GM12878 (cell line): ENCODE measurements around the gene AKTIP. TPM values are rescaled to one million over a fixed set of nuclear protein-coding genes. Genes with fewer than 3 reads are reported as not detected.
A peak's percentile ranks its signal among the peaks of the same experiment; 100 is the strongest.

Source experiments
- EGR1 ChIP-seq, 2 experiments: IDR thresholded peaks; 1 replicate in 1 of 2; 2 replicates in 1 of 2; pipeline ENCODE4 v1.6.1; 2011 to 2012; ENCODE audit warnings: low read depth in 2 of 2, low read length in 2 of 2, borderline replicate concordance in 1 of 2, mild to moderate bottlenecking in 1 of 2, moderate library complexity in 1 of 2
- MTA3 ChIP-seq: IDR thresholded peaks from 2 replicates; pipeline ENCODE4 v1.6.1; 2012; ENCODE audit warnings: low read length, inconsistent platforms, borderline replicate concordance
- POLR2A ChIP-seq: IDR thresholded peaks from 2 replicates; pipeline ENCODE4 v1.6.1; 2011; ENCODE audit warnings: low read depth, mild to moderate bottlenecking, low read length
- RAD21 ChIP-seq: IDR thresholded peaks from 2 replicates; pipeline ENCODE4 v1.6.1; 2011; ENCODE audit warnings: mild to moderate bottlenecking, low read depth, low read length, moderate library complexity; ENCODE audit not compliant: insufficient read depth
- polyA plus RNA-seq, 11 experiments: library from polyadenylated mRNA; depleted of rRNA in 4 of 11; unstranded in 6 of 11; stranded (reverse) in 5 of 11; fragments of >200 nt; fragmentation: Nextera tagmentation in 4 of 11; fragmentation: Illumina TruSeq in 1 of 11; extraction: Ambion mirVana in 4 of 11; extraction: Trizol in 1 of 11; gene quantifications; 1 replicate in 1 of 11; 2 replicates in 10 of 11; pipeline versions ENCODE4 v1.2.1 to v1.2.3, GENCODE V29; 2011 to 2016; ENCODE audit warnings: inconsistent platforms in 2 of 11, missing spikeins in 2 of 11, low read depth in 1 of 11
- total RNA-seq, 4 experiments: library from RNA; depleted of rRNA in 3 of 4; stranded (reverse); fragments of >200 nt in 3 of 4; fragmentation: Illumina TruSeq in 1 of 4; extraction: Trizol in 1 of 4; gene quantifications; 2 replicates each; pipeline versions ENCODE4 v1.2.1 to v1.2.3, GENCODE V29; 2013 to 2021
- TF ChIP-seq, protein P1 (sequence below): fragments of 450-650 bp; IDR thresholded peaks from 2 replicates; pipeline ENCODE4 v1.6.1; 2016; ENCODE audit warnings: mild to moderate bottlenecking, moderate library complexity, borderline replicate concordance
- TF ChIP-seq, protein P2 (sequence below): fragments of 450-650 bp; IDR thresholded peaks from 2 replicates; pipeline ENCODE4 v1.6.1; 2017; ENCODE audit warnings: mild to moderate bottlenecking, low read depth, inconsistent platforms; ENCODE audit not compliant: poor library complexity, severe bottlenecking

The AKTIP gene
- total and polyA plus RNA-seq, 10 of the 15 experiments (the other 5 are each of a cell fraction or from before 2014, with no cell fraction given), result 11.4 to 22.9 (median 13.6) TPM

DNA sequence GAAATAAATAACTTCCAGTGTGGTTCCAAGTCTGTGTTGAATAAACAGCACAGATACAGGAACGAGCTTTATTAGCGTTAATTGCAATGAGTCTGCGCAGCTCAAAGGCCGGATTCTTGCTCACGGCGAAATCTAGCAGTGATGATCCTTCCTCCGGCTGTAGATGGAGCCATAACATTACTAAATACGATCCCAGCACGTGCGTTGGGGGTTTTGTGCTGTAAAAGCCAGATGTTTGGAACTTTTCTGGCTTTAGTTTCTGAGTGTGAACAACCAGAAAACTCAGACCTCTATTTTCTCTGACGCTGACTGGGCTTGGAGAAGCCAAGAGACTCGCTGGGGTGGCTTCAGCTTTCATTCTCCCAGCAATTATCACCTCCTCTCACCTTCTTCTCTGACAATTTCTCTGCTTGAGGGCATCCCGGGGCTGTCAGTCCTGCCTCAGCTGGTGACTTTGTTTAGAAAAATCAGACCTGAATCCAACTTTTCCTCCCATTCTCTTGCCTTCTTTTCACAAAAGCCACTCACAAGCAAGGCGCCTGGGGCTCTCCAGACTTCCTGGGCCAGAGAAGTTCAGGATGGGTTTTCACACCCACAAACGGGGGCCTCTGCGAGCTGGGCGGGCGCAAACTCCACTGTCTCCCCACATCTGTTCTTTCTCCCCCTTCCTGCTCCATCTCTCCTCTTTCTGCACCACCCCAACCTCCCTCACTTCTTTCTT lies 47.1 kb upstream of the AKTIP start (continued):
- TF ChIP-seq, protein P1, sequence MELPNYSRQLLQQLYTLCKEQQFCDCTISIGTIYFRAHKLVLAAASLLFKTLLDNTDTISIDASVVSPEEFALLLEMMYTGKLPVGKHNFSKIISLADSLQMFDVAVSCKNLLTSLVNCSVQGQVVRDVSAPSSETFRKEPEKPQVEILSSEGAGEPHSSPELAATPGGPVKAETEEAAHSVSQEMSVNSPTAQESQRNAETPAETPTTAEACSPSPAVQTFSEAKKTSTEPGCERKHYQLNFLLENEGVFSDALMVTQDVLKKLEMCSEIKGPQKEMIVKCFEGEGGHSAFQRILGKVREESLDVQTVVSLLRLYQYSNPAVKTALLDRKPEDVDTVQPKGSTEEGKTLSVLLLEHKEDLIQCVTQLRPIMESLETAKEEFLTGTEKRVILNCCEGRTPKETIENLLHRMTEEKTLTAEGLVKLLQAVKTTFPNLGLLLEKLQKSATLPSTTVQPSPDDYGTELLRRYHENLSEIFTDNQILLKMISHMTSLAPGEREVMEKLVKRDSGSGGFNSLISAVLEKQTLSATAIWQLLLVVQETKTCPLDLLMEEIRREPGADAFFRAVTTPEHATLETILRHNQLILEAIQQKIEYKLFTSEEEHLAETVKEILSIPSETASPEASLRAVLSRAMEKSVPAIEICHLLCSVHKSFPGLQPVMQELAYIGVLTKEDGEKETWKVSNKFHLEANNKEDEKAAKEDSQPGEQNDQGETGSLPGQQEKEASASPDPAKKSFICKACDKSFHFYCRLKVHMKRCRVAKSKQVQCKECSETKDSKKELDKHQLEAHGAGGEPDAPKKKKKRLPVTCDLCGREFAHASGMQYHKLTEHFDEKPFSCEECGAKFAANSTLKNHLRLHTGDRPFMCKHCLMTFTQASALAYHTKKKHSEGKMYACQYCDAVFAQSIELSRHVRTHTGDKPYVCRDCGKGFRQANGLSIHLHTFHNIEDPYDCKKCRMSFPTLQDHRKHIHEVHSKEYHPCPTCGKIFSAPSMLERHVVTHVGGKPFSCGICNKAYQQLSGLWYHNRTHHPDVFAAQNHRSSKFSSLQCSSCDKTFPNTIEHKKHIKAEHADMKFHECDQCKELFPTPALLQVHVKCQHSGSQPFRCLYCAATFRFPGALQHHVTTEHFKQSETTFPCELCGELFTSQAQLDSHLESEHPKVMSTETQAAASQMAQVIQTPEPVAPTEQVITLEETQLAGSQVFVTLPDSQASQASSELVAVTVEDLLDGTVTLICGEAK, result no peak
- TF ChIP-seq, protein P2, sequence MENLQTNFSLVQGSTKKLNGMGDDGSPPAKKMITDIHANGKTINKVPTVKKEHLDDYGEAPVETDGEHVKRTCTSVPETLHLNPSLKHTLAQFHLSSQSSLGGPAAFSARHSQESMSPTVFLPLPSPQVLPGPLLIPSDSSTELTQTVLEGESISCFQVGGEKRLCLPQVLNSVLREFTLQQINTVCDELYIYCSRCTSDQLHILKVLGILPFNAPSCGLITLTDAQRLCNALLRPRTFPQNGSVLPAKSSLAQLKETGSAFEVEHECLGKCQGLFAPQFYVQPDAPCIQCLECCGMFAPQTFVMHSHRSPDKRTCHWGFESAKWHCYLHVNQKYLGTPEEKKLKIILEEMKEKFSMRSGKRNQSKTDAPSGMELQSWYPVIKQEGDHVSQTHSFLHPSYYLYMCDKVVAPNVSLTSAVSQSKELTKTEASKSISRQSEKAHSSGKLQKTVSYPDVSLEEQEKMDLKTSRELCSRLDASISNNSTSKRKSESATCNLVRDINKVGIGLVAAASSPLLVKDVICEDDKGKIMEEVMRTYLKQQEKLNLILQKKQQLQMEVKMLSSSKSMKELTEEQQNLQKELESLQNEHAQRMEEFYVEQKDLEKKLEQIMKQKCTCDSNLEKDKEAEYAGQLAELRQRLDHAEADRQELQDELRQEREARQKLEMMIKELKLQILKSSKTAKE, result peak; percentile 27
- TF ChIP-seq MTA3 (no peak), POLR2A (no peak), EGR1 (IDR thresholded peaks at IDR 0.05; ENCODE audit: borderline replicate concordance in 1 of 2, low read depth in 2 of 2, low read length in 2 of 2) (no peak), RAD21 (peak; percentile 85)
